H9 (cell line): ENCODE results near the gene CLMP. TPM values are rescaled to one million over a fixed set of nuclear protein-coding genes. Genes with fewer than 3 reads are reported as not detected.
A peak's percentile ranks its signal among the peaks of the same experiment; 100 is the strongest.

Experiments
- DNase-seq: peaks from one replicate; pipeline ENCODE4 v3.0.0-alpha.2; 2017
- H2AFZ ChIP-seq: one replicate; pipeline ENCODE4 v1.6.1; 2013; ENCODE audit warnings: mild to moderate bottlenecking, low read length, control low read depth, moderate library complexity
- H2AK5ac ChIP-seq: 2 replicates; pipeline ENCODE4 v1.6.1; 2013; ENCODE audit warnings: low read length, control low read depth, mixed read lengths; ENCODE audit not compliant: insufficient read length
- H2BK120ac ChIP-seq: one replicate; pipeline ENCODE4 v1.6.1; 2013; ENCODE audit warnings: low read depth, mild to moderate bottlenecking, low read length, control low read depth, inconsistent platforms; ENCODE audit not compliant: poor library complexity, severe bottlenecking
- H2BK12ac ChIP-seq: 2 replicates; pipeline ENCODE4 v1.6.1; 2013; ENCODE audit warnings: low read length, control low read depth, mixed read lengths, low read depth; ENCODE audit not compliant: insufficient read length
- H2BK15ac ChIP-seq: 2 replicates; pipeline ENCODE4 v1.6.1; 2013; ENCODE audit warnings: low read depth, low read length, control low read depth
- H2BK20ac ChIP-seq: one replicate; pipeline ENCODE4 v1.6.1; 2013; ENCODE audit warnings: low read depth, mild to moderate bottlenecking, low read length, control low read depth, inconsistent platforms; ENCODE audit not compliant: poor library complexity, severe bottlenecking
- H2BK5ac ChIP-seq: 2 replicates; pipeline ENCODE4 v1.6.1; 2013; ENCODE audit warnings: low read length, control low read depth, mixed read lengths; ENCODE audit not compliant: insufficient read length
- H3K14ac ChIP-seq: 2 replicates; pipeline ENCODE4 v1.6.1; 2013; ENCODE audit warnings: low read length, control low read depth; ENCODE audit not compliant: insufficient read depth
- H3K18ac ChIP-seq: 2 replicates; pipeline ENCODE4 v1.6.1; 2013; ENCODE audit warnings: low read depth, mild to moderate bottlenecking, mixed read lengths, low read length, control low read depth; ENCODE audit not compliant: insufficient read length
- H3K23ac ChIP-seq: 2 replicates; pipeline ENCODE4 v1.6.1; 2013; ENCODE audit warnings: low read length, control low read depth, mixed read lengths, low read depth; ENCODE audit not compliant: insufficient read length
- H3K23me2 ChIP-seq: 2 replicates; pipeline ENCODE4 v1.6.1; 2013; ENCODE audit warnings: low read depth, mild to moderate bottlenecking, mixed read lengths, low read length, control low read depth; ENCODE audit not compliant: insufficient read length, poor library complexity, severe bottlenecking
- H3K27ac ChIP-seq: 2 replicates; pipeline ENCODE4 v1.5.1; 2013; ENCODE audit warnings: low read length, control low read depth, mixed read lengths, low read depth; ENCODE audit not compliant: insufficient read length
- H3K27me3 ChIP-seq: 2 replicates; pipeline ENCODE4 v1.6.1; 2013; ENCODE audit warnings: low read length, control low read depth, inconsistent platforms; ENCODE audit not compliant: insufficient read depth
- H3K4ac ChIP-seq: 2 replicates; pipeline ENCODE4 v1.6.1; 2013; ENCODE audit warnings: low read depth, mild to moderate bottlenecking, control low read depth, inconsistent platforms, low read length, moderate library complexity
- H3K4me1 ChIP-seq: 2 replicates; pipeline ENCODE4 v1.6.1; 2013; ENCODE audit warnings: low read length, control low read depth, inconsistent platforms; ENCODE audit not compliant: insufficient read depth
- H3K4me2 ChIP-seq: 2 replicates; pipeline ENCODE4 v1.6.1; 2013; ENCODE audit warnings: low read length, control low read depth, mixed read lengths; ENCODE audit not compliant: insufficient read length, insufficient read depth
- H3K56ac ChIP-seq: 2 replicates; pipeline ENCODE4 v1.6.1; 2013; ENCODE audit warnings: low read depth, mild to moderate bottlenecking, mixed read lengths, low read length, control low read depth; ENCODE audit not compliant: insufficient read length
- H3K79me1 ChIP-seq: 2 replicates; pipeline ENCODE4 v1.6.1; 2013; ENCODE audit warnings: low read depth, mild to moderate bottlenecking, moderate library complexity, low read length, control low read depth, inconsistent platforms; ENCODE audit not compliant: insufficient read depth, poor library complexity, severe bottlenecking
- H3K79me2 ChIP-seq: 2 replicates; pipeline ENCODE4 v1.6.1; 2013; ENCODE audit warnings: low read length, control low read depth, inconsistent platforms; ENCODE audit not compliant: insufficient read depth
- H3K9ac ChIP-seq: 2 replicates; pipeline ENCODE4 v1.6.1; 2013; ENCODE audit warnings: low read length, control low read depth, mixed read lengths; ENCODE audit not compliant: insufficient read length; ENCODE audit errors: extremely low read depth
- H3K9me3 ChIP-seq: one replicate; pipeline ENCODE4 v1.6.1; 2013; ENCODE audit warnings: low read depth, low read length, inconsistent platforms; ENCODE audit not compliant: control insufficient read depth
- H3T11ph ChIP-seq: one replicate; pipeline ENCODE4 v1.6.1; 2013; ENCODE audit warnings: mild to moderate bottlenecking, low read length, control low read depth, inconsistent platforms
- H4K20me1 ChIP-seq: one replicate; pipeline ENCODE4 v1.6.1; 2013; ENCODE audit not compliant: control insufficient read depth, insufficient read length, insufficient read depth
- H4K5ac ChIP-seq: 2 replicates; pipeline ENCODE4 v1.6.1; 2013; ENCODE audit warnings: low read depth, mild to moderate bottlenecking, mixed read lengths, low read length, control low read depth; ENCODE audit not compliant: insufficient read length
- H4K8ac ChIP-seq: replicated peaks from 2 replicates; pipeline ENCODE4 v1.6.1; 2013; ENCODE audit warnings: low read length, control low read depth, mixed read lengths, low read depth; ENCODE audit not compliant: insufficient read length
- H4K91ac ChIP-seq: 2 replicates; pipeline ENCODE4 v1.6.1; 2013; ENCODE audit warnings: low read depth, mild to moderate bottlenecking, moderate library complexity, mixed read lengths, low read length, control low read depth; ENCODE audit not compliant: insufficient read length
- H3K27ac Mint-ChIP-seq, 3 experiments: 2 replicates in 2 of 3; 3 replicates in 1 of 3; pipeline ENCODE4 v1.8.0; 2020 to 2021; ENCODE audit warnings: mixed read lengths in 3 of 3, mild to moderate bottlenecking in 1 of 3, moderate library complexity in 1 of 3
- H3K27me3 Mint-ChIP-seq: 2 replicates; pipeline ENCODE4 v1.8.0; 2021; ENCODE audit warnings: low read depth, mild to moderate bottlenecking, moderate library complexity, mixed read lengths
- H3K36me3 Mint-ChIP-seq, 3 experiments: 2 replicates in 2 of 3; 3 replicates in 1 of 3; pipeline ENCODE4 v1.8.0; 2020 to 2021; ENCODE audit warnings: low read depth in 3 of 3, mixed read lengths in 3 of 3; ENCODE audit not compliant: insufficient read depth in 1 of 3
- H3K4me1 Mint-ChIP-seq, 2 experiments: 2 replicates each; pipeline ENCODE4 v1.8.0; 2020; ENCODE audit warnings: mixed read lengths in 2 of 2
- H3K4me3 Mint-ChIP-seq, 2 experiments: 2 replicates in 1 of 2; 3 replicates in 1 of 2; pipeline ENCODE4 v1.8.0; 2020 to 2021; ENCODE audit warnings: mild to moderate bottlenecking in 2 of 2, mixed read lengths in 2 of 2, moderate library complexity in 1 of 2
- H3K9me3 Mint-ChIP-seq, 2 experiments: 2 replicates in 1 of 2; 3 replicates in 1 of 2; pipeline ENCODE4 v1.8.0; 2020; ENCODE audit warnings: mild to moderate bottlenecking in 2 of 2, mixed read lengths in 2 of 2, moderate library complexity in 1 of 2
- CTCF ChIP-seq: fragments of 200-600 bp; sonication (generic); conservative IDR thresholded peaks from 3 replicates; pipeline ENCODE4 v1.8.0; 2021; ENCODE audit warnings: antibody characterized with exemption, mild to moderate bottlenecking
- WGBS: extraction: QIAGEN DNeasy Blood & Tissue Kit; methylation state at CpG from one replicate; pipeline ENCODE4 v1.1.7; 2013; ENCODE audit warnings: missing lambda C conversion rate, low lambda C conversion rate, mixed read lengths; ENCODE audit not compliant: insufficient read length; ENCODE audit errors: extremely low coverage; 5-methylcytosine and 5-hydroxymethylcytosine counted together
- total RNA-seq: library from RNA; stranded (reverse); gene quantifications from 2 replicates; pipeline ENCODE4 v1.2.1, GENCODE V29; 2021

Gene CLMP
- total RNA-seq, 1 experiment from 2014 or later = 13.8 TPM

- Histone ChIP-seq H3K4me1 (no peaks in the 10 kb centered on the region), H4K8ac (no peak overlapping the region), H2BK12ac (no peak overlapping the region), H3K23ac (no peak overlapping the region), H3K27me3 (no peaks in the 10 kb centered on the region), H3K56ac (no peak overlapping the region), H3K9ac (no peak overlapping the region), H2BK20ac (no peak overlapping the region), H3K4me2 (no peak overlapping the region), H3K14ac (no peak overlapping the region), H2AK5ac (no peak overlapping the region), H4K20me1 (no peaks in the 10 kb centered on the region), H3K23me2 (no peaks in the 10 kb centered on the region), H3K79me2 (no peaks in the 10 kb centered on the region), H2BK15ac (no peak overlapping the region), H2BK120ac (no peak overlapping the region), H3K27ac (no peak overlapping the region), H4K91ac (no peak overlapping the region), H3T11ph (no peak overlapping the region), H3K79me1 (no peaks in the 10 kb centered on the region), H2AFZ (no peak overlapping the region), H4K5ac (no peak overlapping the region), H3K18ac (no peak overlapping the region), H3K9me3 (no peaks in the 10 kb centered on the region), H2BK5ac (no peak overlapping the region), H3K4ac (no peak overlapping the region)
- H3K27ac Mint-ChIP-seq = peak overlapping the region in 1 of 3 experiments; percentile 6; a peak in 1 of 7 replicates
- H3K36me3 Mint-ChIP-seq = no peaks in the 10 kb centered on the region; a peak in 4 of 7 replicates
- DNase-seq = no peak
- H3K4me3 Mint-ChIP-seq = no peak overlapping the region
- WGBS = no CpG with 5 or more reads among the region's 11 CpGs
- peaks cover 0 to 10% of the 10 kb centered on the region in 2 experiments; a peak in 1 of 4 replicates for H3K4me1 Mint-ChIP-seq
- H3K9me3 Mint-ChIP-seq = no peaks in the 10 kb centered on the region
- TF ChIP-seq CTCF = no peak
- no peaks in the 10 kb centered on the region for H3K27me3 Mint-ChIP-seq
These were observed 36.7 kb downstream of the CLMP start for GRCh38 chr11:123158033-123159003.
